ENCODE data around the gene EIF4H. TPM values are rescaled to one million over a fixed set of nuclear protein-coding genes. Genes with fewer than 3 reads are reported as not detected.
A peak's percentile ranks its signal among the peaks of the same experiment; 100 is the strongest.

The EIF4H gene
- polyA plus RNA-seq, 1 donor (not counting 4 experiments of a cell fraction or from before 2014, with no cell fraction given), result 340 TPM

GRCh38 chr7:74138945-74139843 lies 35.0 kb upstream of the EIF4H start:
- no peak for FAIRE-seq
- H2AFZ ChIP-seq (ENCODE audit: control insufficient read depth, low read length), result no peak overlapping the region
- dilution Hi-C loops (cut with MboI; ENCODE audit: extremely low pct_ligation_motif_present, low sequenced_read_pairs), result no loop called here
- no peaks in the 10 kb centered on the region for H3K9me3 ChIP-seq (ENCODE audit: control insufficient read depth, low read depth, low read length)
- H3K27me3 ChIP-seq (ENCODE audit: control insufficient read depth, extremely low read depth, insufficient read depth, low read length), result no peaks in the 10 kb centered on the region
- H3K9ac ChIP-seq (ENCODE audit: control insufficient read depth, extremely low read depth, insufficient read depth, low read length), result no peak overlapping the region
- H3K36me3 ChIP-seq (ENCODE audit: control insufficient read depth in 2 of 2, extremely low read depth in 1 of 2, insufficient read depth in 2 of 2, low read length in 2 of 2), result no peaks in the 10 kb centered on the region
- no peak for DNase-seq (ENCODE audit: low read depth, low spot score)
- H3K4me3 ChIP-seq (ENCODE audit: control insufficient read depth in 2 of 3, extremely low read depth in 1 of 3, insufficient read depth in 2 of 3, low read depth in 1 of 3, low read length in 3 of 3), result no peak overlapping the region
- no peaks in the 10 kb centered on the region for H3K9me1 ChIP-seq (ENCODE audit: control insufficient read depth, extremely low read depth, insufficient read depth, low read length)
- H3K4me2 ChIP-seq (ENCODE audit: control insufficient read depth, extremely low read depth, insufficient read depth, low read depth, low read length), result no peak overlapping the region
- H3K4me1 ChIP-seq (ENCODE audit: control insufficient read depth, extremely low read depth, insufficient read depth, low read length), result peaks cover 11% of the 10 kb centered on the region
- no peaks in the 10 kb centered on the region for H3K79me2 ChIP-seq (ENCODE audit: control insufficient read depth, insufficient read depth, low read length)
- no peaks in the 10 kb centered on the region for H4K20me1 ChIP-seq (ENCODE audit: control insufficient read depth, extremely low read depth, insufficient read depth, low read length)
- no peak overlapping the region for H3K27ac ChIP-seq (ENCODE audit: control insufficient read depth, insufficient read depth, low read length)
- TF ChIP-seq, protein P1, sequence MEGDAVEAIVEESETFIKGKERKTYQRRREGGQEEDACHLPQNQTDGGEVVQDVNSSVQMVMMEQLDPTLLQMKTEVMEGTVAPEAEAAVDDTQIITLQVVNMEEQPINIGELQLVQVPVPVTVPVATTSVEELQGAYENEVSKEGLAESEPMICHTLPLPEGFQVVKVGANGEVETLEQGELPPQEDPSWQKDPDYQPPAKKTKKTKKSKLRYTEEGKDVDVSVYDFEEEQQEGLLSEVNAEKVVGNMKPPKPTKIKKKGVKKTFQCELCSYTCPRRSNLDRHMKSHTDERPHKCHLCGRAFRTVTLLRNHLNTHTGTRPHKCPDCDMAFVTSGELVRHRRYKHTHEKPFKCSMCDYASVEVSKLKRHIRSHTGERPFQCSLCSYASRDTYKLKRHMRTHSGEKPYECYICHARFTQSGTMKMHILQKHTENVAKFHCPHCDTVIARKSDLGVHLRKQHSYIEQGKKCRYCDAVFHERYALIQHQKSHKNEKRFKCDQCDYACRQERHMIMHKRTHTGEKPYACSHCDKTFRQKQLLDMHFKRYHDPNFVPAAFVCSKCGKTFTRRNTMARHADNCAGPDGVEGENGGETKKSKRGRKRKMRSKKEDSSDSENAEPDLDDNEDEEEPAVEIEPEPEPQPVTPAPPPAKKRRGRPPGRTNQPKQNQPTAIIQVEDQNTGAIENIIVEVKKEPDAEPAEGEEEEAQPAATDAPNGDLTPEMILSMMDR (optimal IDR thresholded peaks at IDR 0.05 in 1 of 3, IDR thresholded peaks at IDR 0.05 in 1 of 3, conservative IDR thresholded peaks at IDR 0.05 in 1 of 3; ENCODE audit: extremely low read depth in 1 of 3, insufficient read depth in 2 of 3, low read length in 3 of 3), result no peak

- no peaks in the 10 kb centered on the region for H3K36me3 ChIP-seq (ENCODE audit: control insufficient read depth in 2 of 2, extremely low read depth in 1 of 2, insufficient read depth in 2 of 2, low read length in 2 of 2)
- H3K27me3 ChIP-seq (ENCODE audit: control insufficient read depth, extremely low read depth, insufficient read depth, low read length), result no peaks in the 10 kb centered on the region
- no peak overlapping the region for H3K4me3 ChIP-seq (ENCODE audit: control insufficient read depth in 2 of 3, extremely low read depth in 1 of 3, insufficient read depth in 2 of 3, low read depth in 1 of 3, low read length in 3 of 3)
- no peak for TF ChIP-seq EZH2 (IDR thresholded peaks at IDR 0.05; ENCODE audit: low read length)
- TF ChIP-seq, protein P1 (optimal IDR thresholded peaks at IDR 0.05 in 1 of 3, IDR thresholded peaks at IDR 0.05 in 1 of 3, conservative IDR thresholded peaks at IDR 0.05 in 1 of 3; ENCODE audit: extremely low read depth in 1 of 3, insufficient read depth in 2 of 3, low read length in 3 of 3), result no peak
- H3K9me3 ChIP-seq (ENCODE audit: control insufficient read depth, low read depth, low read length), result no peaks in the 10 kb centered on the region
- peak overlapping the region; percentile 44 for H3K9ac ChIP-seq (ENCODE audit: control insufficient read depth, extremely low read depth, insufficient read depth, low read length)
- H3K4me1 ChIP-seq (ENCODE audit: control insufficient read depth, extremely low read depth, insufficient read depth, low read length), result peaks cover 8% of the 10 kb centered on the region
- no peaks in the 10 kb centered on the region for H3K9me1 ChIP-seq (ENCODE audit: control insufficient read depth, extremely low read depth, insufficient read depth, low read length)
- H3K4me2 ChIP-seq (ENCODE audit: control insufficient read depth, extremely low read depth, insufficient read depth, low read depth, low read length), result peak overlapping the region; percentile 64
- no peak for DNase-seq (ENCODE audit: low read depth, low spot score)
- no peak for FAIRE-seq
- H3K27ac ChIP-seq (ENCODE audit: control insufficient read depth, insufficient read depth, low read length), result peak overlapping the region; percentile 33
- H3K79me2 ChIP-seq (ENCODE audit: control insufficient read depth, insufficient read depth, low read length), result no peaks in the 10 kb centered on the region
- H4K20me1 ChIP-seq (ENCODE audit: control insufficient read depth, extremely low read depth, insufficient read depth, low read length), result no peaks in the 10 kb centered on the region
- dilution Hi-C loops (cut with MboI; ENCODE audit: extremely low pct_ligation_motif_present, low sequenced_read_pairs), result no loop called here
- peak overlapping the region; percentile 22 for H2AFZ ChIP-seq (ENCODE audit: control insufficient read depth, low read length)
These were observed 32.5 kb upstream of the EIF4H start for GRCh38 chr7:74141705-74142104.

Measured in keratinocyte (primary cell).